ENCODE measurements around the gene CORO2B. TPM values are rescaled to one million over a fixed set of nuclear protein-coding genes. Genes with fewer than 3 reads are reported as not detected.

Gene CORO2B
- total and polyA plus RNA-seq, 11 donors = 3.0 to 9.1 (median 5.0) TPM

GRCh38 chr15:68640791-68641331, 62.1 kb downstream of the CORO2B start:
- TF ChIP-seq CTCF (IDR thresholded peaks at IDR 0.05) = no peak
- TF ChIP-seq POLR2A (IDR thresholded peaks at IDR 0.05) = no peak
- DNase-seq = peak in 2 of 5 donors; percentile 43 to 57
- Histone ChIP-seq H3K36me3 (peaks cover 0 to 4% (median 0%) of the 10 kb centered on the region in 9 donors), H3K27ac (peak overlapping the region in 9 of 12 donors; percentile 5 to 60 (median 33)), H3K4me1 (peaks cover 0 to 57% (median 37%) of the 10 kb centered on the region in 12 donors), H3K9me3 (no peaks in the 10 kb centered on the region), H3K4me3 (no peak overlapping the region), H3K27me3 (no peaks in the 10 kb centered on the region)
- ATAC-seq = peak in 3 of 4 donors; percentile 23 to 55 (median 27)
- intact Hi-C loops (cut with DNase I) = loop anchor here in 1 of 10 donors (5.0 kb wide), 2 partner anchors 44 to 74 kb away; no protein-coding TSS in a partner anchor
- WGBS, 4 donors = 54 to 59% (median 58%) methylated on average over 7 to 8 of the region's 8 CpGs

GRCh38 chr15:68641376-68641775, 62.6 kb downstream of the CORO2B start:
- ATAC-seq (no peak), DNase-seq (no peak)
- intact Hi-C loops (cut with DNase I) = loop anchor here in 1 of 10 donors (5.0 kb wide), 2 partner anchors 44 to 74 kb away; no protein-coding TSS in a partner anchor

GRCh38 chr15:68642491-68642845, 63.7 kb downstream of the CORO2B start:
- 89 to 95% (median 91%) methylated on average over 5 of the region's 5 CpGs for WGBS, 4 donors
- Histone ChIP-seq H3K4me3 (no peak overlapping the region), H3K36me3 (peaks cover 0 to 13% (median 0%) of the 10 kb centered on the region in 9 donors), H3K27me3 (no peaks in the 10 kb centered on the region), H3K4me1 (peaks cover 0 to 41% (median 26%) of the 10 kb centered on the region in 12 donors), H3K27ac (no peak overlapping the region), H3K9me3 (no peaks in the 10 kb centered on the region)
- TF ChIP-seq POLR2A (IDR thresholded peaks at IDR 0.05) (no peak), CTCF (IDR thresholded peaks at IDR 0.05) (no peak)
- intact Hi-C loops (cut with DNase I) = loop anchor here in 2 of 10 donors (2.0 to 5.0 kb wide), 3 partner anchors 30 to 75 kb away; no protein-coding TSS in a partner anchor
- ATAC-seq (no peak), DNase-seq (no peak)

More at GRCh38 chr15:68641376-68641775, 62.6 kb downstream of the CORO2B start:
- Histone ChIP-seq H3K27ac (peak overlapping the region in 10 of 12 donors; percentile 5 to 60 (median 32)), H3K27me3 (no peaks in the 10 kb centered on the region), H3K4me1 (peaks cover 0 to 52% (median 35%) of the 10 kb centered on the region in 12 donors), H3K9me3 (no peaks in the 10 kb centered on the region), H3K4me3 (no peak overlapping the region), H3K36me3 (peaks cover 0 to 5% (median 0%) of the 10 kb centered on the region in 9 donors)
- TF ChIP-seq POLR2A (IDR thresholded peaks at IDR 0.05) (no peak), CTCF (IDR thresholded peaks at IDR 0.05) (no peak)
- 87 to 93% (median 93%) methylated on average over 7 of the region's 7 CpGs for WGBS, 4 donors

GRCh38 chr15:68643216-68643830, 64.5 kb downstream of the CORO2B start:
- DNase-seq = no peak
- WGBS, 4 donors = 95 to 97% (median 96%) methylated on average over 5 of the region's 5 CpGs
- ATAC-seq = no peak
- H3K4me1 ChIP-seq = peaks cover 0 to 34% (median 22%) of the 10 kb centered on the region in 12 donors
- intact Hi-C loops (cut with DNase I) = loop anchor here in 2 of 10 donors (2.0 to 5.0 kb wide), 3 partner anchors 31 to 76 kb away; no protein-coding TSS in a partner anchor
- TF ChIP-seq CTCF (IDR thresholded peaks at IDR 0.05) (no peak), POLR2A (IDR thresholded peaks at IDR 0.05) (no peak)
- H3K36me3 ChIP-seq = peaks cover 0 to 13% (median 0%) of the 10 kb centered on the region in 9 donors
- no peaks in the 10 kb centered on the region for H3K9me3 ChIP-seq
- no peaks in the 10 kb centered on the region for H3K27me3 ChIP-seq
- H3K4me3 ChIP-seq = no peak overlapping the region
- H3K27ac ChIP-seq = no peak overlapping the region
